ENCODE results near the gene TBC1D9B. TPM values are rescaled to one million over a fixed set of nuclear protein-coding genes. Genes with fewer than 3 reads are reported as not detected.

The TBC1D9B gene
- total and polyA plus RNA-seq, 8 donors = 42.1 to 87.2 (median 54.9) TPM

- Histone ChIP-seq H3K9me3 (no peaks in the 10 kb centered on the region), H3K4me3 (no peak overlapping the region), H3K27me3 (no peaks in the 10 kb centered on the region), H3K36me3 (peaks cover 0 to 38% (median 13%) of the 10 kb centered on the region in 3 donors), H3K4me1 (no peaks in the 10 kb centered on the region), H3K27ac (no peak overlapping the region)
- FAIRE-seq (no peak), DNase-seq (no peak), ATAC-seq (no peak)
- intact Hi-C loops (cut with DNase I) = no loop called here
- 99 to 100% methylated on average over 3 of the region's 3 CpGs for WGBS, 2 donors
- TF ChIP-seq CTCF (IDR thresholded peaks at IDR 0.05) = no peak
Observed at GRCh38 chr5:179883163-179883562, 24.5 kb downstream of the TBC1D9B start.

- FAIRE-seq (no peak), DNase-seq (no peak), ATAC-seq (no peak)
- H3K9me3 ChIP-seq = no peaks in the 10 kb centered on the region
- no peak overlapping the region for H3K4me3 ChIP-seq
- peaks cover 0 to 36% (median 13%) of the 10 kb centered on the region in 3 donors for H3K36me3 ChIP-seq
- 89 to 97% methylated on average over 4 of the region's 4 CpGs for WGBS, 2 donors
- no peaks in the 10 kb centered on the region for H3K4me1 ChIP-seq
- intact Hi-C loops (cut with DNase I) = no loop called here
- TF ChIP-seq CTCF (IDR thresholded peaks at IDR 0.05) = no peak
- H3K27me3 ChIP-seq = no peaks in the 10 kb centered on the region
- H3K27ac ChIP-seq = no peak overlapping the region
Observed at GRCh38 chr5:179882338-179882737, 25.4 kb downstream of the TBC1D9B start.

- FAIRE-seq = no peak
- Histone ChIP-seq H3K27ac (no peak overlapping the region), H3K4me3 (no peak overlapping the region), H3K9me3 (no peaks in the 10 kb centered on the region), H3K27me3 (no peaks in the 10 kb centered on the region), H3K4me1 (no peaks in the 10 kb centered on the region), H3K36me3 (peaks cover 0 to 30% (median 13%) of the 10 kb centered on the region in 3 donors)
- DNase-seq = peak in 1 of 6 donors; percentile 23
- intact Hi-C loops (cut with DNase I) = no loop called here
- no peak for TF ChIP-seq CTCF (IDR thresholded peaks at IDR 0.05)
- no peak for ATAC-seq
- 87 to 91% methylated on average over 25 of the region's 25 CpGs for WGBS, 2 donors
Observed at GRCh38 chr5:179880848-179881590, 26.7 kb downstream of the TBC1D9B start.

GRCh38 chr5:179880066-179880650 is 27.5 kb downstream of the TBC1D9B start:
- ATAC-seq = no peak
- WGBS, 2 donors = 92 to 94% methylated on average over 12 of the region's 12 CpGs
- Histone ChIP-seq H3K27me3 (no peaks in the 10 kb centered on the region), H3K36me3 (peaks cover 0 to 21% (median 13%) of the 10 kb centered on the region in 3 donors), H3K4me1 (no peaks in the 10 kb centered on the region), H3K9me3 (no peaks in the 10 kb centered on the region), H3K27ac (no peak overlapping the region), H3K4me3 (no peak overlapping the region)
- peak in 1 of 6 donors; percentile 35 for DNase-seq
- FAIRE-seq = no peak
- intact Hi-C loops (cut with DNase I) = no loop called here
- TF ChIP-seq CTCF (IDR thresholded peaks at IDR 0.05) = no peak

- H3K27me3 ChIP-seq = no peaks in the 10 kb centered on the region
- no peaks in the 10 kb centered on the region for H3K4me1 ChIP-seq
- no peaks in the 10 kb centered on the region for H3K9me3 ChIP-seq
- TF ChIP-seq CTCF (IDR thresholded peaks at IDR 0.05) = no peak
- H3K36me3 ChIP-seq = peaks cover 0 to 23% (median 13%) of the 10 kb centered on the region in 3 donors
- FAIRE-seq (no peak), DNase-seq (no peak), ATAC-seq (no peak)
- H3K27ac ChIP-seq = no peak overlapping the region
- 94 to 96% methylated on average over 13 of the region's 13 CpGs for WGBS, 2 donors
- intact Hi-C loops (cut with DNase I) = no loop called here
- no peak overlapping the region for H3K4me3 ChIP-seq
Observed at GRCh38 chr5:179879690-179880010, 28.0 kb downstream of the TBC1D9B start.

All from pancreas (tissue), 10 donors.